Tibial artery (tissue), 4 donors: ENCODE results near the gene PDE1C.

Experiments
- DNase-seq, 2 donors: peaks; one replicate each; pipeline ENCODE4 v3.0.0-alpha.2; 2019
- H3K27ac ChIP-seq, 2 donors: fragments of 200-600 bp; sonication (generic) in 1 of 2; 1 replicate in 1 of 2; 2 replicates in 1 of 2; pipeline ENCODE4 v1.5.1; 2018 to 2019; ENCODE audit warnings: mild to moderate bottlenecking in 1 of 2
- H3K27me3 ChIP-seq, 2 donors: fragments of 200-600 bp; sonication (generic) in 1 of 2; one replicate each; pipeline versions ENCODE4 v1.5.1 to v1.6.0; 2016 to 2019
- H3K36me3 ChIP-seq, 3 donors: fragments of 200-600 bp; sonication (generic) in 2 of 3; one replicate each; pipeline ENCODE4 v1.5.1; 2016 to 2019; ENCODE audit warnings: mild to moderate bottlenecking in 2 of 3
- H3K4me1 ChIP-seq, 4 donors: fragments of 200-600 bp; sonication (generic) in 2 of 4; 1 replicate in 3 of 4; 2 replicates in 1 of 4; pipeline ENCODE4 v1.5.1; 2016 to 2019
- H3K4me3 ChIP-seq, 2 donors: fragments of 200-600 bp; sonication (generic) in 1 of 2; 1 replicate in 1 of 2; 2 replicates in 1 of 2; pipeline ENCODE4 v1.5.1; 2018 to 2019; ENCODE audit warnings: mild to moderate bottlenecking in 2 of 2
- H3K9me3 ChIP-seq, 3 donors: fragments of 200-600 bp; sonication (generic) in 1 of 3; one replicate each; pipeline ENCODE4 v1.5.1; 2016 to 2019
- intact Hi-C: fragments of 100-400 bp; cut with DNase I; formaldehyde crosslinking; loops from one replicate; pipeline ENCODE4 v1.15.0; 2023; ENCODE audit warnings: low total_unique reads
- TF ChIP-seq, protein P1 (sequence below), 2 experiments: fragments of 200-600 bp in 1 of 2; fragments of 450-650 bp in 1 of 2; IDR thresholded peaks; one replicate each; pipeline ENCODE4 v1.5.1; 2017 to 2019; ENCODE audit warnings: antibody characterized with exemption in 2 of 2, mild to moderate bottlenecking in 1 of 2, moderate library complexity in 1 of 2

The PDE1C gene

DNA sequence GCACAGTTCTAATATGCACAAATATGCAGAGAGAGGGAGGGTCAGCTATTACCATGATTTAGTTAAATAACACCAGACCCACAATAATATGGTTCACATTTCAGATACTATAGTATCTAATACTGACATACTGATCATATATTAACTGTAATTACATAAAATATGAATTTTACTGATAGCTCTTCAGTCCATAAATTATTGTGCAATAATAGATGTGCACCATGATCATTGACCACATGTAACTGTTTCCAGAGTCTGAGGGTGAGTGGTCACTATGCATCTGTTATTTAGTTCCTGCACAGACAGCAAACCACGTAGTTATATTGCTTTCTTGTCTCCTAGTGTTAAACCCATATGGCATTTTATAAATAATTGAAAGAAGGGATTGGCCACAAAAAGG lies 353.9 kb downstream of the PDE1C start:
- intact Hi-C loops, result no loop called here
- no peak overlapping the region for H3K4me3 ChIP-seq
- H3K36me3 ChIP-seq, result no peaks in the 10 kb centered on the region
- H3K9me3 ChIP-seq, result peaks cover 0 to 3% (median 0%) of the 10 kb centered on the region in 3 donors
- no peak overlapping the region for H3K27ac ChIP-seq
- no peaks in the 10 kb centered on the region for H3K4me1 ChIP-seq
- no peak for DNase-seq
- no peaks in the 10 kb centered on the region for H3K27me3 ChIP-seq
- TF ChIP-seq, protein P1, sequence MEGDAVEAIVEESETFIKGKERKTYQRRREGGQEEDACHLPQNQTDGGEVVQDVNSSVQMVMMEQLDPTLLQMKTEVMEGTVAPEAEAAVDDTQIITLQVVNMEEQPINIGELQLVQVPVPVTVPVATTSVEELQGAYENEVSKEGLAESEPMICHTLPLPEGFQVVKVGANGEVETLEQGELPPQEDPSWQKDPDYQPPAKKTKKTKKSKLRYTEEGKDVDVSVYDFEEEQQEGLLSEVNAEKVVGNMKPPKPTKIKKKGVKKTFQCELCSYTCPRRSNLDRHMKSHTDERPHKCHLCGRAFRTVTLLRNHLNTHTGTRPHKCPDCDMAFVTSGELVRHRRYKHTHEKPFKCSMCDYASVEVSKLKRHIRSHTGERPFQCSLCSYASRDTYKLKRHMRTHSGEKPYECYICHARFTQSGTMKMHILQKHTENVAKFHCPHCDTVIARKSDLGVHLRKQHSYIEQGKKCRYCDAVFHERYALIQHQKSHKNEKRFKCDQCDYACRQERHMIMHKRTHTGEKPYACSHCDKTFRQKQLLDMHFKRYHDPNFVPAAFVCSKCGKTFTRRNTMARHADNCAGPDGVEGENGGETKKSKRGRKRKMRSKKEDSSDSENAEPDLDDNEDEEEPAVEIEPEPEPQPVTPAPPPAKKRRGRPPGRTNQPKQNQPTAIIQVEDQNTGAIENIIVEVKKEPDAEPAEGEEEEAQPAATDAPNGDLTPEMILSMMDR (IDR thresholded peaks at IDR 0.05), result no peak

DNA sequence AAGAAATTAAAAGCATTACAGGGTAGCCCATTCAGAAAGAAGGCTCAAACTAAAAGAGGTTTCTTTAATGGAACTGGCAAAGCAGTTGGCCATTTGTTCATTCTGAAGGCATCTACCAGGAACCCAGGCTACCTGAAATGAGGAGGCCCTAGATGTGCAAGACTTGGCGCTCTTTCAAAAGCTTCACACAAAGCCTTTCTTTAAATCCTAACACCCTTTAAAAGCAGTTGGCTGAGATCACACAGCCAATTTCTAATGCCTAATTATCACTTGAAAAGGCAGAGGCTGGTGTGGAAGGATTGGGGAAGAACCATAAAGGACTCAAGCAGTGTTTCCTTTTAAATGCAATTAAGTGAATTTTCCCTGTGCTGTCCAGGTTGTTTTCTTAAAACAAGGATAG lies 360.0 kb downstream of the PDE1C start:
- H3K9me3 ChIP-seq, result no peaks in the 10 kb centered on the region
- no peaks in the 10 kb centered on the region for H3K27me3 ChIP-seq
- intact Hi-C loops, result no loop called here
- H3K4me1 ChIP-seq, result no peaks in the 10 kb centered on the region
- TF ChIP-seq, protein P1 (IDR thresholded peaks at IDR 0.05), result no peak
- no peak overlapping the region for H3K27ac ChIP-seq
- H3K4me3 ChIP-seq, result no peak overlapping the region
- no peaks in the 10 kb centered on the region for H3K36me3 ChIP-seq
- DNase-seq, result no peak

DNA sequence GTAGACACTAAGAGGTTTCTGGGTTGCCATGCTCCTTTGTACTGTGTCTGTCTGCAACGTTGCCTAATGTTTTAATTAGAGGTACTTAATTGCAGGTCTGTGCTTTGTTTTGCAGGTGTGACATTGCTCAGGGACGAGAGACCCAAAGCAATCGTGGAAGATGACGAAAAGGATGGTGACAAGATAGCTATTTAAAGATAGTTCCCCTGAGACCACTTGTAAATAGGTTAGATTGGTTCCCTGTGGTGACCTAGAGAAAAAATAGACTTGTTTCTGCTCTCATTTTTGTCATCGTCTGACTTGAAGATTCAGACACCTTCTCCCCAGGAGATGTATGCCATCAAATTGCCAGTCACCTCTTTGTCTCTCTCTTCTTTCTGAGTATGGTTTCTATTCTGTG lies 363.1 kb downstream of the PDE1C start:
- no peak overlapping the region for H3K4me3 ChIP-seq
- no peaks in the 10 kb centered on the region for H3K9me3 ChIP-seq
- TF ChIP-seq, protein P1 (IDR thresholded peaks at IDR 0.05), result no peak
- intact Hi-C loops, result no loop called here
- no peaks in the 10 kb centered on the region for H3K36me3 ChIP-seq
- DNase-seq, result no peak
- H3K27me3 ChIP-seq, result no peaks in the 10 kb centered on the region
- no peak overlapping the region for H3K27ac ChIP-seq
- H3K4me1 ChIP-seq, result no peaks in the 10 kb centered on the region

DNA sequence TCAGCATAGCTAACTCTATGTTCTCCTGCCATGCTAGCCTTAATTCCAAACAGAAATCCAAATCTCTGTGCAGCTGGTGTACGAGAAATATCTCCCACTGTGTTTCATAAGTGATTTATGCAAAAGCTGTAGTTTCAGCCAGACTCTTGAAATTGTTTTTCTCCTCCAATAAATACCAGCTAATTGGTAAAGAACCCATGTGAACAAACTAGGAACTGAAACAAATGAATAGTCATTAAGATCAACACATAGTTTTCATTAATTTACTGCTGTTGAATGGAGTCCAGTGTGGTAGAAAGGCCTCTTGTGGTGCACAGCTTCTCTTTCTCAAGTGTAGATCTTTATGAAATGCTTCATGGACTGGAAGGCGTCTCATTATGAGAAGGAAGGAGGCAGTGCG lies 364.8 kb downstream of the PDE1C start:
- Histone ChIP-seq H3K36me3 (no peaks in the 10 kb centered on the region), H3K4me1 (no peaks in the 10 kb centered on the region), H3K9me3 (no peaks in the 10 kb centered on the region), H3K4me3 (no peak overlapping the region), H3K27ac (no peak overlapping the region), H3K27me3 (no peaks in the 10 kb centered on the region)
- no peak for DNase-seq
- intact Hi-C loops, result no loop called here
- TF ChIP-seq, protein P1 (IDR thresholded peaks at IDR 0.05), result no peak

DNA sequence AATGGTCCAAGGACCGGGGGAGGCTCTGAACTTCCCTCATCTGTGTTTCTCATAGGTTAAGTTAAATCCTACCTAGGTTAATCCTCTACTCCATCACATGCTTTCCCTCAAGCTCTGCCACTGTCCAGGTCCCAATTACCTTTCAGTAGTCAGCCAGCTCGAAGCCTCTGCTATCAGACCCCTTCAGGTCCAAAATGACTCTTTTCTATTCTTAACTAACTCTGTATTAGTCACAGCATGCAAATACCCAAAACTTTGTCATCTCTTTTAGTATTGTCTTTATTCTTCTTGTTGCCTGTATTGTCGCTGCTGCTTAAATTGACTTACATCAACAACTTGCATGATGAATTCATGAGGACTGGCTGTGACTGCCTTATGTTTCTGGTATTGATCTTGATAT lies 367.9 kb downstream of the PDE1C start:
- no peak for DNase-seq
- H3K4me3 ChIP-seq, result no peak overlapping the region
- H3K27me3 ChIP-seq, result no peaks in the 10 kb centered on the region
- intact Hi-C loops, result no loop called here
- TF ChIP-seq, protein P1 (IDR thresholded peaks at IDR 0.05), result no peak
- no peaks in the 10 kb centered on the region for H3K36me3 ChIP-seq
- no peaks in the 10 kb centered on the region for H3K4me1 ChIP-seq
- no peaks in the 10 kb centered on the region for H3K9me3 ChIP-seq
- H3K27ac ChIP-seq, result no peak overlapping the region
